ENCODE data around the gene SNTG2. TPM values are rescaled to one million over a fixed set of nuclear protein-coding genes. Genes with fewer than 3 reads are reported as not detected.

Gene SNTG2
- total RNA-seq, 1 experiment from 2014 or later: 20.5 TPM

DNA sequence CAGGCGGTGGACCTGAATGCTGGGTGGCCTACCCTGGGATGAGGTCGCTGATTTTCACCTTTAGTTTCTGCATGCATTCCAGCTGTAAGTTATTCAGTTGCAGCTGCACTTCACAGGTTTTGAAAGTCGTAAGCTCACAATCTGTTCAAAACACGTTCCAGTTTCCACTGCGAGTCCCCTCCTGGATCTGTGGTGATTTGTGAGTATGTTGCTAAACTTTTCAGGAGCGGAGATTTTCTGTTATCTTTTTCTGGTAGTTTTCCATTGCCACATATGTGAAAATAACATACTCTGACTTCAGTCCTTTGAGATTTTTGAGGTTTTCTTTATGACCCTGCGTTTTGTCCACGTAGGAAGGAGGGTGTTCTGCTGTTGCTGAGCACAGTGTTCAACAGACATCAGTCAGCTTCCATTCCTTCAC lies 102.1 kb downstream of the SNTG2 start:
- peaks cover 42% of the 10 kb centered on the region for H3K4me1 Mint-ChIP-seq
- H3K27me3 Mint-ChIP-seq (ENCODE audit: low read depth): no peaks in the 10 kb centered on the region; the same call in 1 of the 2 replicates
- H3K4me3 Mint-ChIP-seq: no peak overlapping the region
- H3K27ac Mint-ChIP-seq: no peak overlapping the region
- ChIA-PET CTCF (no interaction called here), POLR2A (no interaction called here)
- H3K36me3 Mint-ChIP-seq: peaks cover 30% of the 10 kb centered on the region
- DNase-seq (ENCODE audit: low spot score) (no peak), ATAC-seq (no peak)
- TF ChIP-seq, protein P1, sequence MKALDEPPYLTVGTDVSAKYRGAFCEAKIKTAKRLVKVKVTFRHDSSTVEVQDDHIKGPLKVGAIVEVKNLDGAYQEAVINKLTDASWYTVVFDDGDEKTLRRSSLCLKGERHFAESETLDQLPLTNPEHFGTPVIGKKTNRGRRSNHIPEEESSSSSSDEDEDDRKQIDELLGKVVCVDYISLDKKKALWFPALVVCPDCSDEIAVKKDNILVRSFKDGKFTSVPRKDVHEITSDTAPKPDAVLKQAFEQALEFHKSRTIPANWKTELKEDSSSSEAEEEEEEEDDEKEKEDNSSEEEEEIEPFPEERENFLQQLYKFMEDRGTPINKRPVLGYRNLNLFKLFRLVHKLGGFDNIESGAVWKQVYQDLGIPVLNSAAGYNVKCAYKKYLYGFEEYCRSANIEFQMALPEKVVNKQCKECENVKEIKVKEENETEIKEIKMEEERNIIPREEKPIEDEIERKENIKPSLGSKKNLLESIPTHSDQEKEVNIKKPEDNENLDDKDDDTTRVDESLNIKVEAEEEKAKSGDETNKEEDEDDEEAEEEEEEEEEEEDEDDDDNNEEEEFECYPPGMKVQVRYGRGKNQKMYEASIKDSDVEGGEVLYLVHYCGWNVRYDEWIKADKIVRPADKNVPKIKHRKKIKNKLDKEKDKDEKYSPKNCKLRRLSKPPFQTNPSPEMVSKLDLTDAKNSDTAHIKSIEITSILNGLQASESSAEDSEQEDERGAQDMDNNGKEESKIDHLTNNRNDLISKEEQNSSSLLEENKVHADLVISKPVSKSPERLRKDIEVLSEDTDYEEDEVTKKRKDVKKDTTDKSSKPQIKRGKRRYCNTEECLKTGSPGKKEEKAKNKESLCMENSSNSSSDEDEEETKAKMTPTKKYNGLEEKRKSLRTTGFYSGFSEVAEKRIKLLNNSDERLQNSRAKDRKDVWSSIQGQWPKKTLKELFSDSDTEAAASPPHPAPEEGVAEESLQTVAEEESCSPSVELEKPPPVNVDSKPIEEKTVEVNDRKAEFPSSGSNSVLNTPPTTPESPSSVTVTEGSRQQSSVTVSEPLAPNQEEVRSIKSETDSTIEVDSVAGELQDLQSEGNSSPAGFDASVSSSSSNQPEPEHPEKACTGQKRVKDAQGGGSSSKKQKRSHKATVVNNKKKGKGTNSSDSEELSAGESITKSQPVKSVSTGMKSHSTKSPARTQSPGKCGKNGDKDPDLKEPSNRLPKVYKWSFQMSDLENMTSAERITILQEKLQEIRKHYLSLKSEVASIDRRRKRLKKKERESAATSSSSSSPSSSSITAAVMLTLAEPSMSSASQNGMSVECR (CRISPR knock-in tag; IDR thresholded peaks at IDR 0.05; ENCODE audit: borderline replicate concordance): no peak
- TF ChIP-seq ZNF423 (CRISPR knock-in tag; IDR thresholded peaks at IDR 0.05) (no peak), FOXP4 (CRISPR knock-in tag; IDR thresholded peaks at IDR 0.05) (no peak), CREB1 (CRISPR knock-in tag; IDR thresholded peaks at IDR 0.05) (no peak), ESRRA (CRISPR knock-in tag; IDR thresholded peaks at IDR 0.05; ENCODE audit: borderline replicate concordance) (no peak), ZNF532 (CRISPR knock-in tag; IDR thresholded peaks at IDR 0.05; ENCODE audit: borderline replicate concordance) (no peak)
- TF ChIP-seq, protein P2, sequence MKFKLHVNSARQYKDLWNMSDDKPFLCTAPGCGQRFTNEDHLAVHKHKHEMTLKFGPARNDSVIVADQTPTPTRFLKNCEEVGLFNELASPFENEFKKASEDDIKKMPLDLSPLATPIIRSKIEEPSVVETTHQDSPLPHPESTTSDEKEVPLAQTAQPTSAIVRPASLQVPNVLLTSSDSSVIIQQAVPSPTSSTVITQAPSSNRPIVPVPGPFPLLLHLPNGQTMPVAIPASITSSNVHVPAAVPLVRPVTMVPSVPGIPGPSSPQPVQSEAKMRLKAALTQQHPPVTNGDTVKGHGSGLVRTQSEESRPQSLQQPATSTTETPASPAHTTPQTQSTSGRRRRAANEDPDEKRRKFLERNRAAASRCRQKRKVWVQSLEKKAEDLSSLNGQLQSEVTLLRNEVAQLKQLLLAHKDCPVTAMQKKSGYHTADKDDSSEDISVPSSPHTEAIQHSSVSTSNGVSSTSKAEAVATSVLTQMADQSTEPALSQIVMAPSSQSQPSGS (CRISPR knock-in tag; IDR thresholded peaks at IDR 0.05; ENCODE audit: borderline replicate concordance, low read depth): no peak
- TF ChIP-seq, protein P3, sequence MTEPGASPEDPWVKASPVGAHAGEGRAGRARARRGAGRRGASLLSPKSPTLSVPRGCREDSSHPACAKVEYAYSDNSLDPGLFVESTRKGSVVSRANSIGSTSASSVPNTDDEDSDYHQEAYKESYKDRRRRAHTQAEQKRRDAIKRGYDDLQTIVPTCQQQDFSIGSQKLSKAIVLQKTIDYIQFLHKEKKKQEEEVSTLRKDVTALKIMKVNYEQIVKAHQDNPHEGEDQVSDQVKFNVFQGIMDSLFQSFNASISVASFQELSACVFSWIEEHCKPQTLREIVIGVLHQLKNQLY (CRISPR knock-in tag; IDR thresholded peaks at IDR 0.05): no peak
- H3K9me3 Mint-ChIP-seq: peaks cover 25% of the 10 kb centered on the region

DNA sequence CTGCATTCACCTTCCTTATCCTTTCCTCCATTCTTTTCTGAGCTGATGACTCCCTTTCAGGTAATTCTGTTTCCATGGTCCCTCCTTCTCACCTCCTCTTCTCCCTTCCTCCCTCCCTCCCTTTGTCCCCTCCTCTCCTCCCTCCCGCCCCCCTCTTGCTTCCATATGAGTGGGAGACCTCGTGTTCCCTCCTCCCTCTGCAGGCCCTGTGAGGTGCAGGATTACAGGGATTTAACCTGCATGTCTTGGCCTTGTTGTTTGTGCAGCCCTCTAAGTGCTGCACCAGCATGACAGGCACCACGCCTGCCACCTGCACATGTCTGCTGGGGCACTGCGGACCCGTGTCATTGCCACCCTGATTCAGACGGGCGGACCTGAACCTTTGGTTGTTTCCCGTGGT lies 103.1 kb downstream of the SNTG2 start:
- Mint-ChIP-seq H3K9me3 (peaks cover 18% of the 10 kb centered on the region), H3K27me3 (ENCODE audit: low read depth) (peaks cover 3% of the 10 kb centered on the region), H3K4me3 (no peak overlapping the region), H3K4me1 (peaks cover 42% of the 10 kb centered on the region), H3K27ac (0 out of 2 replicates have a peak overlapping the region, but pooled peaks have one; percentile 2), H3K36me3 (peaks cover 22% of the 10 kb centered on the region)
- POLR2A ChIA-PET: no interaction called here
- no peak for TF ChIP-seq RORB (CRISPR knock-in tag; IDR thresholded peaks at IDR 0.05)
- DNase-seq (ENCODE audit: low spot score) (no peak), ATAC-seq (no peak)
- CTCF ChIA-PET: no interaction called here
